CD8-positive, alpha-beta memory T cell (primary cell): ENCODE data around the gene CRADD. TPM values are rescaled to one million over a fixed set of nuclear protein-coding genes. Genes with fewer than 3 reads are reported as not detected.
A peak's percentile ranks its signal among the peaks of the same experiment; 100 is the strongest.

Experiments
- CTCF ChIA-PET: fragments of 350-600 bp; sonication (Branson Sonifier 250); formaldehyde crosslinking; loops from one replicate; lab custom pipeline; 2021; ENCODE audit warnings: antibody characterized with exemption; lab: Charles Lee
- POLR2A ChIA-PET: fragments of 350-600 bp; sonication (Branson Sonifier 250); formaldehyde crosslinking; loops from one replicate; lab custom pipeline; 2021; ENCODE audit warnings: antibody characterized with exemption; lab: Charles Lee
- DNase-seq, 5 donors: peaks; one replicate each; pipeline versions ENCODE4 v3.0.0 to v3.0.0-alpha.2; 2020 to 2022; ENCODE audit warnings: mixed read lengths in 1 of 5
- H3K27ac ChIP-seq: one replicate; pipeline ENCODE4 v1.7.0; 2013; ENCODE audit warnings: low read depth, mild to moderate bottlenecking, low read length, moderate library complexity
- H3K27me3 ChIP-seq: 2 replicates; pipeline ENCODE4 v1.7.0; 2013; ENCODE audit warnings: low read length, mild to moderate bottlenecking; ENCODE audit not compliant: insufficient read depth, poor library complexity, severe bottlenecking
- H3K36me3 ChIP-seq: 2 replicates; pipeline ENCODE4 v1.7.0; 2013; ENCODE audit warnings: mild to moderate bottlenecking, low read length, moderate library complexity; ENCODE audit not compliant: insufficient read depth
- H3K4me1 ChIP-seq: 2 replicates; pipeline ENCODE4 v1.7.0; 2013; ENCODE audit warnings: mild to moderate bottlenecking, low read length, moderate library complexity; ENCODE audit not compliant: insufficient read depth
- H3K4me3 ChIP-seq: 2 replicates; pipeline ENCODE4 v1.7.0; 2013; ENCODE audit warnings: mild to moderate bottlenecking, low read length
- H3K9me3 ChIP-seq: 2 replicates; pipeline ENCODE4 v1.7.0; 2013; ENCODE audit warnings: mild to moderate bottlenecking, low read length
- H3K27ac Mint-ChIP-seq, 8 donors: one replicate each; pipeline ENCODE4 v1.8.0; 2020 to 2021; ENCODE audit warnings: mixed read lengths in 8 of 8, mild to moderate bottlenecking in 6 of 8, inconsistent platforms in 3 of 8, moderate library complexity in 3 of 8
- H3K27me3 Mint-ChIP-seq, 2 donors: one replicate each; pipeline ENCODE4 v1.8.0; 2020 to 2021; ENCODE audit warnings: mixed read lengths in 2 of 2, mild to moderate bottlenecking in 1 of 2, moderate library complexity in 1 of 2
- H3K36me3 Mint-ChIP-seq, 3 donors: one replicate each; pipeline ENCODE4 v1.8.0; 2020 to 2021; ENCODE audit warnings: mixed read lengths in 3 of 3, inconsistent platforms in 1 of 3, mild to moderate bottlenecking in 1 of 3
- H3K4me1 Mint-ChIP-seq, 3 donors: one replicate each; pipeline ENCODE4 v1.8.0; 2020 to 2021; ENCODE audit warnings: mixed read lengths in 3 of 3, inconsistent platforms in 1 of 3, mild to moderate bottlenecking in 1 of 3
- H3K4me3 Mint-ChIP-seq, 7 donors: one replicate each; pipeline ENCODE4 v1.8.0; 2020 to 2021; ENCODE audit warnings: mixed read lengths in 7 of 7, mild to moderate bottlenecking in 6 of 7, moderate library complexity in 4 of 7, inconsistent platforms in 2 of 7
- H3K9me3 Mint-ChIP-seq, 5 donors: one replicate each; pipeline ENCODE4 v1.8.0; 2020 to 2022; ENCODE audit warnings: mixed read lengths in 5 of 5, mild to moderate bottlenecking in 3 of 5, moderate library complexity in 2 of 5, inconsistent platforms in 1 of 5
- polyA plus RNA-seq: library from polyadenylated mRNA; unstranded; fragments of 300-500 nt; fragmentation: Illumina TruSeq; gene quantifications from one replicate; pipeline ENCODE4 v1.2.3, GENCODE V29; 2021
- total RNA-seq, 2 experiments: library from RNA; stranded (reverse); gene quantifications; one replicate each; pipeline ENCODE4 v1.2.3, GENCODE V29; 2021

CRADD gene
- total and polyA plus RNA-seq, 3 experiments from 2014 or later: 8.6 to 13.2 (median 11.7) TPM

- CTCF ChIA-PET: no interaction called here
- no peak overlapping the region for H3K4me3 Mint-ChIP-seq
- no peak for DNase-seq
- no peaks in the 10 kb centered on the region for H3K4me1 ChIP-seq
- POLR2A ChIA-PET: no interaction called here
- H3K4me3 ChIP-seq: no peak overlapping the region
- no peaks in the 10 kb centered on the region for H3K9me3 ChIP-seq
- H3K27me3 Mint-ChIP-seq: peaks cover 3 to 5% of the 10 kb centered on the region in 2 donors
- H3K27ac Mint-ChIP-seq: no peak overlapping the region
- peaks cover 5 to 22% (median 10%) of the 10 kb centered on the region in 5 donors for H3K9me3 Mint-ChIP-seq
- no peaks in the 10 kb centered on the region for H3K4me1 Mint-ChIP-seq
- H3K27me3 ChIP-seq: no peaks in the 10 kb centered on the region
- H3K27ac ChIP-seq: no peak overlapping the region
- no peaks in the 10 kb centered on the region for H3K36me3 ChIP-seq
- H3K36me3 Mint-ChIP-seq: peaks cover 0 to 39% (median 0%) of the 10 kb centered on the region in 3 donors
These were observed 261.1 kb downstream of the CRADD start for GRCh38 chr12:93938317-93938716.

GRCh38 chr12:93938931-93939330, 261.8 kb downstream of the CRADD start:
- Histone ChIP-seq H3K4me1 (no peaks in the 10 kb centered on the region), H3K27ac (no peak overlapping the region), H3K36me3 (no peaks in the 10 kb centered on the region), H3K4me3 (no peak overlapping the region), H3K27me3 (no peaks in the 10 kb centered on the region), H3K9me3 (no peaks in the 10 kb centered on the region)
- H3K4me1 Mint-ChIP-seq: no peaks in the 10 kb centered on the region
- peaks cover 5 to 20% (median 10%) of the 10 kb centered on the region in 5 donors for H3K9me3 Mint-ChIP-seq
- peaks cover 3% of the 10 kb centered on the region in 2 donors for H3K27me3 Mint-ChIP-seq
- H3K36me3 Mint-ChIP-seq: peaks cover 0 to 35% (median 0%) of the 10 kb centered on the region in 3 donors
- ChIA-PET POLR2A (no interaction called here), CTCF (no interaction called here)
- H3K4me3 Mint-ChIP-seq: no peak overlapping the region
- H3K27ac Mint-ChIP-seq: no peak overlapping the region
- no peak for DNase-seq

- Histone ChIP-seq H3K36me3 (no peaks in the 10 kb centered on the region), H3K9me3 (no peaks in the 10 kb centered on the region), H3K27ac (no peak overlapping the region), H3K27me3 (no peaks in the 10 kb centered on the region), H3K4me3 (no peak overlapping the region), H3K4me1 (no peaks in the 10 kb centered on the region)
- CTCF ChIA-PET: no interaction called here
- POLR2A ChIA-PET: no interaction called here
- Mint-ChIP-seq H3K4me1 (no peaks in the 10 kb centered on the region), H3K27me3 (peaks cover 1 to 3% of the 10 kb centered on the region in 2 donors), H3K36me3 (peaks cover 0 to 26% (median 0%) of the 10 kb centered on the region in 3 donors), H3K27ac (peak overlapping the region in 1 of 8 donors; percentile 1), H3K9me3 (peaks cover 3 to 13% (median 7%) of the 10 kb centered on the region in 5 donors), H3K4me3 (no peak overlapping the region)
- no peak for DNase-seq
These were observed 262.6 kb downstream of the CRADD start for GRCh38 chr12:93939641-93940325.

- Histone ChIP-seq H3K4me1 (no peaks in the 10 kb centered on the region), H3K27ac (no peak overlapping the region), H3K9me3 (no peaks in the 10 kb centered on the region), H3K27me3 (no peaks in the 10 kb centered on the region), H3K4me3 (no peak overlapping the region), H3K36me3 (no peaks in the 10 kb centered on the region)
- peaks cover 0 to 3% (median 1%) of the 10 kb centered on the region in 5 donors for H3K9me3 Mint-ChIP-seq
- no peaks in the 10 kb centered on the region for H3K4me1 Mint-ChIP-seq
- CTCF ChIA-PET: no interaction called here
- peaks cover 0 to 20% of the 10 kb centered on the region in 2 donors for H3K27me3 Mint-ChIP-seq
- no peak overlapping the region for H3K4me3 Mint-ChIP-seq
- H3K36me3 Mint-ChIP-seq: peaks cover 0 to 4% (median 2%) of the 10 kb centered on the region in 3 donors
- POLR2A ChIA-PET: no interaction called here
- no peak for DNase-seq
- no peak overlapping the region for H3K27ac Mint-ChIP-seq
These were observed 266.6 kb downstream of the CRADD start for GRCh38 chr12:93943780-93944179.

- ChIA-PET POLR2A (no interaction called here), CTCF (no interaction called here)
- Histone ChIP-seq H3K36me3 (no peaks in the 10 kb centered on the region), H3K27me3 (no peaks in the 10 kb centered on the region), H3K4me3 (no peak overlapping the region), H3K4me1 (no peaks in the 10 kb centered on the region), H3K27ac (no peak overlapping the region), H3K9me3 (no peaks in the 10 kb centered on the region)
- H3K27ac Mint-ChIP-seq: no peak overlapping the region
- DNase-seq: no peak
- H3K4me3 Mint-ChIP-seq: no peak overlapping the region
- H3K4me1 Mint-ChIP-seq: no peaks in the 10 kb centered on the region
- peaks cover 0 to 9% (median 2%) of the 10 kb centered on the region in 3 donors for H3K36me3 Mint-ChIP-seq
- peaks cover 0 to 24% of the 10 kb centered on the region in 2 donors for H3K27me3 Mint-ChIP-seq
- peaks cover under 1 to 8% (median 1%) of the 10 kb centered on the region in 5 donors for H3K9me3 Mint-ChIP-seq
These were observed 267.0 kb downstream of the CRADD start for GRCh38 chr12:93944201-93944600.

Other genes starting within 250 kb of the CRADD start
- 100 to 1,000 TPM; 236 to 244 TPM for gene UBE2N, start 235.4 kb upstream of the CRADD start, total RNA-seq
- 157 TPM for gene UBE2N, start 235.4 kb upstream of the CRADD start, polyA plus RNA-seq
- gene MRPL42, start 209.9 kb upstream of the CRADD start, total RNA-seq: 10 to 100 TPM; 84.1 to 87.2 TPM
- 57.1 TPM for gene MRPL42, start 209.9 kb upstream of the CRADD start, polyA plus RNA-seq
- 10 to 100 TPM; 11.6 to 12.9 TPM for gene SOCS2, start 104.7 kb upstream of the CRADD start, total RNA-seq
- gene SOCS2, start 104.7 kb upstream of the CRADD start, polyA plus RNA-seq: 21.7 TPM